Upper lobe of left lung (tissue), 6 donors: ENCODE measurements around the gene SGO2. TPM values are rescaled to one million over a fixed set of nuclear protein-coding genes. Genes with fewer than 3 reads are reported as not detected.

Experiments used
- ATAC-seq, 2 donors: fragments of 200-7000 bp; cut with Tn5 transposase; one replicate each; pipeline ENCODE4 v1.9.1; 2022; ENCODE audit warnings: mild to moderate bottlenecking in 2 of 2, moderate library complexity in 2 of 2; ENCODE audit not compliant: low FRiP score in 2 of 2
- DNase-seq, 2 donors: peaks; one replicate each; pipeline ENCODE4 v3.0.0-alpha.2; 2019 to 2020
- H3K27ac ChIP-seq, 4 donors: fragments of 200-600 bp; sonication (generic); one replicate each; pipeline ENCODE4 v1.5.1; 2016 to 2019
- H3K27me3 ChIP-seq, 4 donors: fragments of 200-600 bp; sonication (generic); one replicate each; pipeline ENCODE4 v1.5.1; 2017 to 2019
- H3K36me3 ChIP-seq, 4 donors: fragments of 200-600 bp; sonication (generic); one replicate each; pipeline ENCODE4 v1.5.1; 2016 to 2019
- H3K4me1 ChIP-seq, 4 donors: fragments of 200-600 bp; sonication (generic); one replicate each; pipeline ENCODE4 v1.5.1; 2018 to 2019
- H3K4me3 ChIP-seq, 4 donors: fragments of 200-600 bp; sonication (generic); one replicate each; pipeline ENCODE4 v1.5.1; 2017 to 2019; ENCODE audit warnings: mild to moderate bottlenecking in 2 of 4, moderate library complexity in 1 of 4
- H3K9me3 ChIP-seq, 4 donors: fragments of 200-600 bp; sonication (generic); one replicate each; pipeline ENCODE4 v1.5.1; 2018 to 2019
- CTCF ChIP-seq, 6 experiments: fragments of 450-650 bp in 4 of 6; fragments of 200-600 bp in 2 of 6; sonication (generic) in 2 of 6; IDR thresholded peaks; one replicate each; pipeline ENCODE4 v1.5.1; 2016 to 2019; ENCODE audit warnings: antibody characterized with exemption in 6 of 6
- EP300 ChIP-seq, 4 donors: sonication (generic); formaldehyde crosslinking; IDR thresholded peaks; one replicate each; pipeline ENCODE4 v1.5.1; 2017; ENCODE audit warnings: antibody characterized with exemption in 4 of 4, control low read depth in 2 of 4
- POLR2A ChIP-seq, 4 donors: fragments of 450-650 bp; IDR thresholded peaks; one replicate each; pipeline ENCODE4 v1.5.1; 2016 to 2017; ENCODE audit warnings: antibody characterized with exemption in 4 of 4, mild to moderate bottlenecking in 2 of 4
- POLR2AphosphoS5 ChIP-seq, 2 donors: sonication (generic); formaldehyde crosslinking; IDR thresholded peaks; one replicate each; pipeline ENCODE4 v1.5.1; 2017; ENCODE audit warnings: antibody characterized with exemption in 2 of 2
- WGBS, 2 donors: methylation state at CpG; one replicate each; pipeline ENCODE4 v1.1.5; 2017 to 2018; 5-methylcytosine and 5-hydroxymethylcytosine counted together
- total RNA-seq, 6 donors: library from RNA; depleted of rRNA in 4 of 6; stranded (reverse); fragments of >200 nt in 4 of 6; gene quantifications; one replicate each; pipeline versions ENCODE4 v1.1.0 to v1.2.1, GENCODE V29; 2016 to 2021
- donor health status: DM: no; HTN: no; CAD: no; lungs with moderate emphysema.
- donor health status: DM: no; HTN: yes; CAD: no; lungs with severe emphysema.

SGO2 gene
- total RNA-seq, 6 donors from 2014 or later: 0.55 to 8.3 (median 2.8) TPM

GRCh38 chr2:200614249-200614648, 88.2 kb downstream of the SGO2 start:
- ATAC-seq (no peak), DNase-seq (no peak)
- Histone ChIP-seq H3K27me3 (no peaks in the 10 kb centered on the region), H3K4me1 (no peaks in the 10 kb centered on the region), H3K4me3 (no peak overlapping the region), H3K27ac (no peak overlapping the region), H3K36me3 (no peaks in the 10 kb centered on the region), H3K9me3 (no peaks in the 10 kb centered on the region)
- 76 to 85% methylated on average over 2 of the region's 2 CpGs for WGBS, 2 donors
- no peak for TF ChIP-seq EP300 (IDR thresholded peaks at IDR 0.05)
- no peak for TF ChIP-seq POLR2A (IDR thresholded peaks at IDR 0.05)
- no peak for TF ChIP-seq CTCF (IDR thresholded peaks at IDR 0.05)
- TF ChIP-seq POLR2AphosphoS5 (IDR thresholded peaks at IDR 0.05): no peak

- Histone ChIP-seq H3K27me3 (no peaks in the 10 kb centered on the region), H3K27ac (no peak overlapping the region), H3K4me3 (no peak overlapping the region), H3K36me3 (no peaks in the 10 kb centered on the region), H3K9me3 (no peaks in the 10 kb centered on the region), H3K4me1 (no peaks in the 10 kb centered on the region)
- DNase-seq: no peak
- 79% methylated on average over 1 of the region's 1 CpG for WGBS, 2 donors
- no peak for TF ChIP-seq POLR2AphosphoS5 (IDR thresholded peaks at IDR 0.05)
- peak in 1 of 2 donors; percentile 62 for ATAC-seq
Measured at GRCh38 chr2:200615247-200615646, 89.2 kb downstream of the SGO2 start.

GRCh38 chr2:200616193-200616592, 90.2 kb downstream of the SGO2 start:
- TF ChIP-seq POLR2A (IDR thresholded peaks at IDR 0.05): no peak
- TF ChIP-seq EP300 (IDR thresholded peaks at IDR 0.05): no peak
- no peak for TF ChIP-seq POLR2AphosphoS5 (IDR thresholded peaks at IDR 0.05)
- no peak for TF ChIP-seq CTCF (IDR thresholded peaks at IDR 0.05)
- no peak overlapping the region for H3K4me3 ChIP-seq
- H3K4me1 ChIP-seq: no peaks in the 10 kb centered on the region
- H3K36me3 ChIP-seq: no peaks in the 10 kb centered on the region
- ATAC-seq: peak in 1 of 2 donors; percentile 46
- H3K9me3 ChIP-seq: no peaks in the 10 kb centered on the region
- 73 to 88% methylated on average over 5 of the region's 5 CpGs for WGBS, 2 donors
- no peaks in the 10 kb centered on the region for H3K27me3 ChIP-seq
- H3K27ac ChIP-seq: no peak overlapping the region
- DNase-seq: no peak

- H3K4me1 ChIP-seq: no peaks in the 10 kb centered on the region
- no peaks in the 10 kb centered on the region for H3K27me3 ChIP-seq
- no peak overlapping the region for H3K4me3 ChIP-seq
- WGBS, 2 donors: 58 to 59% methylated on average over 4 of the region's 4 CpGs
- TF ChIP-seq POLR2A (IDR thresholded peaks at IDR 0.05) (no peak), CTCF (IDR thresholded peaks at IDR 0.05) (no peak), POLR2AphosphoS5 (IDR thresholded peaks at IDR 0.05) (no peak), EP300 (IDR thresholded peaks at IDR 0.05) (no peak)
- no peaks in the 10 kb centered on the region for H3K9me3 ChIP-seq
- no peaks in the 10 kb centered on the region for H3K36me3 ChIP-seq
- no peak overlapping the region for H3K27ac ChIP-seq
- DNase-seq (no peak), ATAC-seq (no peak)
Measured at GRCh38 chr2:200616656-200617055, 90.6 kb downstream of the SGO2 start.

GRCh38 chr2:200617156-200618053, 91.4 kb downstream of the SGO2 start:
- H3K27ac ChIP-seq: no peak overlapping the region
- H3K4me1 ChIP-seq: no peaks in the 10 kb centered on the region
- H3K27me3 ChIP-seq: no peaks in the 10 kb centered on the region
- no peak overlapping the region for H3K4me3 ChIP-seq
- WGBS, 2 donors: 51 to 58% methylated on average over 6 of the region's 6 CpGs
- H3K9me3 ChIP-seq: no peaks in the 10 kb centered on the region
- ATAC-seq (peak in 1 of 2 donors; percentile 42), DNase-seq (no peak)
- H3K36me3 ChIP-seq: no peaks in the 10 kb centered on the region
- TF ChIP-seq POLR2A (IDR thresholded peaks at IDR 0.05): no peak
- TF ChIP-seq POLR2AphosphoS5 (IDR thresholded peaks at IDR 0.05): no peak
- TF ChIP-seq EP300 (IDR thresholded peaks at IDR 0.05): no peak
- no peak for TF ChIP-seq CTCF (IDR thresholded peaks at IDR 0.05)
